Measurements from ENCODE around the gene EN2.

Gene EN2

GRCh38 chr7:155453296-155454182, 4.4 kb upstream of the EN2 start:
- no peak for ATAC-seq (ENCODE audit: insufficient read depth, low read depth)
- no peaks in the 10 kb centered on the region for H4K20me1 ChIP-seq (ENCODE audit: insufficient read depth, low read length)
- H3K4me1 ChIP-seq (ENCODE audit: insufficient read depth, low read length), result no peaks in the 10 kb centered on the region

GRCh38 chr7:155454183-155455112, 3.5 kb upstream of the EN2 start:
- Histone ChIP-seq H4K20me1 (ENCODE audit: insufficient read depth, low read length) (no peaks in the 10 kb centered on the region), H3K9me3 (ENCODE audit: insufficient read depth, low read length, severe bottlenecking) (no peaks in the 10 kb centered on the region), H3K4me3 (ENCODE audit: low read depth in 1 of 2, low read length in 2 of 2) (no peak overlapping the region), H3K27me3 (ENCODE audit: insufficient read depth, low read length, poor library complexity) (peaks cover 12% of the 10 kb centered on the region), H2AFZ (ENCODE audit: low read depth, low read length) (no peak overlapping the region), H3K9ac (ENCODE audit: low read depth, low read length) (no peak overlapping the region), H3K4me1 (ENCODE audit: insufficient read depth, low read length) (no peaks in the 10 kb centered on the region), H3K36me3 (ENCODE audit: insufficient read depth, low read length) (no peaks in the 10 kb centered on the region), H3K79me2 (ENCODE audit: insufficient read depth, low read length) (no peaks in the 10 kb centered on the region), H3K4me2 (ENCODE audit: insufficient read depth, low read length) (no peak overlapping the region), H3K27ac (ENCODE audit: low read length) (no peak overlapping the region)
- no peak for ATAC-seq (ENCODE audit: insufficient read depth, low read depth)
- DNase-seq, result no peak
- TF ChIP-seq EZH2 (IDR thresholded peaks at IDR 0.05; ENCODE audit: borderline replicate concordance, low read depth, low read length, severe bottlenecking) (no peak), CTCF (IDR thresholded peaks at IDR 0.05; ENCODE audit: borderline replicate concordance, extremely low read depth, low read length, poor library complexity, severe bottlenecking) (no peak)

More at GRCh38 chr7:155453296-155454182, 4.4 kb upstream of the EN2 start:
- Histone ChIP-seq H3K4me3 (ENCODE audit: low read depth in 1 of 2, low read length in 2 of 2) (no peak overlapping the region), H3K79me2 (ENCODE audit: insufficient read depth, low read length) (no peaks in the 10 kb centered on the region), H3K4me2 (ENCODE audit: insufficient read depth, low read length) (no peak overlapping the region), H3K9me3 (ENCODE audit: insufficient read depth, low read length, severe bottlenecking) (no peaks in the 10 kb centered on the region), H3K27me3 (ENCODE audit: insufficient read depth, low read length, poor library complexity) (peaks cover 12% of the 10 kb centered on the region), H3K9ac (ENCODE audit: low read depth, low read length) (no peak overlapping the region), H3K27ac (ENCODE audit: low read length) (no peak overlapping the region), H3K36me3 (ENCODE audit: insufficient read depth, low read length) (no peaks in the 10 kb centered on the region), H2AFZ (ENCODE audit: low read depth, low read length) (no peak overlapping the region)
- TF ChIP-seq CTCF (IDR thresholded peaks at IDR 0.05; ENCODE audit: borderline replicate concordance, extremely low read depth, low read length, poor library complexity, severe bottlenecking), result no peak
- no peak for TF ChIP-seq EZH2 (IDR thresholded peaks at IDR 0.05; ENCODE audit: borderline replicate concordance, low read depth, low read length, severe bottlenecking)
- DNase-seq, result no peak

GRCh38 chr7:155455132-155455693, 2.7 kb upstream of the EN2 start:
- Histone ChIP-seq H3K79me2 (ENCODE audit: insufficient read depth, low read length) (no peaks in the 10 kb centered on the region), H4K20me1 (ENCODE audit: insufficient read depth, low read length) (no peaks in the 10 kb centered on the region), H3K4me3 (ENCODE audit: low read depth in 1 of 2, low read length in 2 of 2) (no peak overlapping the region), H3K9ac (ENCODE audit: low read depth, low read length) (no peak overlapping the region), H3K9me3 (ENCODE audit: insufficient read depth, low read length, severe bottlenecking) (no peaks in the 10 kb centered on the region), H3K27me3 (ENCODE audit: insufficient read depth, low read length, poor library complexity) (peaks cover 12% of the 10 kb centered on the region), H3K27ac (ENCODE audit: low read length) (no peak overlapping the region), H3K4me2 (ENCODE audit: insufficient read depth, low read length) (no peak overlapping the region), H2AFZ (ENCODE audit: low read depth, low read length) (no peak overlapping the region), H3K4me1 (ENCODE audit: insufficient read depth, low read length) (no peaks in the 10 kb centered on the region), H3K36me3 (ENCODE audit: insufficient read depth, low read length) (no peaks in the 10 kb centered on the region)
- ATAC-seq (ENCODE audit: insufficient read depth, low read depth), result no peak
- TF ChIP-seq EZH2 (IDR thresholded peaks at IDR 0.05; ENCODE audit: borderline replicate concordance, low read depth, low read length, severe bottlenecking) (no peak), CTCF (IDR thresholded peaks at IDR 0.05; ENCODE audit: borderline replicate concordance, extremely low read depth, low read length, poor library complexity, severe bottlenecking) (no peak)
- DNase-seq, result no peak

Data from DND-41 (cell line).